ENCODE data around the gene NDFIP1. TPM values are rescaled to one million over a fixed set of nuclear protein-coding genes. Genes with fewer than 3 reads are reported as not detected.

NDFIP1 gene
- total RNA-seq (83.5 and 134 TPM in 2 replicates), polyA plus RNA-seq (78.0 and 84.9 TPM in 2 replicates)

- H3K27me3 ChIP-seq = no peaks in the 10 kb centered on the region
- peak within 1 kb of the TSS; percentile 83 for H3K4me3 ChIP-seq
- H3K27ac ChIP-seq = peak within 1 kb of the TSS; percentile 96
- peak; percentile 88 to 91 for DNase-seq (ENCODE audit: low read depth in 1 of 2, low spot score in 1 of 2)
- no peaks in the 10 kb centered on the region for H3K9me3 ChIP-seq (ENCODE audit: low read depth)
- peaks cover 15% of the 10 kb centered on the region for H3K4me1 ChIP-seq (ENCODE audit: low read depth)
- H3K36me3 ChIP-seq = no peaks in the 10 kb centered on the region
- TF ChIP-seq, protein P1, sequence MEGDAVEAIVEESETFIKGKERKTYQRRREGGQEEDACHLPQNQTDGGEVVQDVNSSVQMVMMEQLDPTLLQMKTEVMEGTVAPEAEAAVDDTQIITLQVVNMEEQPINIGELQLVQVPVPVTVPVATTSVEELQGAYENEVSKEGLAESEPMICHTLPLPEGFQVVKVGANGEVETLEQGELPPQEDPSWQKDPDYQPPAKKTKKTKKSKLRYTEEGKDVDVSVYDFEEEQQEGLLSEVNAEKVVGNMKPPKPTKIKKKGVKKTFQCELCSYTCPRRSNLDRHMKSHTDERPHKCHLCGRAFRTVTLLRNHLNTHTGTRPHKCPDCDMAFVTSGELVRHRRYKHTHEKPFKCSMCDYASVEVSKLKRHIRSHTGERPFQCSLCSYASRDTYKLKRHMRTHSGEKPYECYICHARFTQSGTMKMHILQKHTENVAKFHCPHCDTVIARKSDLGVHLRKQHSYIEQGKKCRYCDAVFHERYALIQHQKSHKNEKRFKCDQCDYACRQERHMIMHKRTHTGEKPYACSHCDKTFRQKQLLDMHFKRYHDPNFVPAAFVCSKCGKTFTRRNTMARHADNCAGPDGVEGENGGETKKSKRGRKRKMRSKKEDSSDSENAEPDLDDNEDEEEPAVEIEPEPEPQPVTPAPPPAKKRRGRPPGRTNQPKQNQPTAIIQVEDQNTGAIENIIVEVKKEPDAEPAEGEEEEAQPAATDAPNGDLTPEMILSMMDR (IDR thresholded peaks at IDR 0.05; ENCODE audit: low read depth, low read length) = no peak
Observed at GRCh38 chr5:142108432-142109330, at the start of gene NDFIP1. NDFIP1 (plus strand) TSS chr5:142108779; CDS start chr5:142108975, 196 bp downstream.

- Histone ChIP-seq H3K27me3 (no peaks in the 10 kb centered on the region), H3K27ac (no peak overlapping the region), H3K36me3 (no peaks in the 10 kb centered on the region), H3K4me3 (no peak overlapping the region), H3K9me3 (ENCODE audit: low read depth) (no peaks in the 10 kb centered on the region), H3K4me1 (ENCODE audit: low read depth) (peaks cover 14% of the 10 kb centered on the region)
- TF ChIP-seq, protein P1 (IDR thresholded peaks at IDR 0.05; ENCODE audit: low read depth, low read length) = peak; percentile 20
- peak; percentile 23 to 53 for DNase-seq (ENCODE audit: low read depth in 1 of 2, low spot score in 1 of 2)
Observed at GRCh38 chr5:142059304-142059940, 49.2 kb upstream of the NDFIP1 start.

DNA sequence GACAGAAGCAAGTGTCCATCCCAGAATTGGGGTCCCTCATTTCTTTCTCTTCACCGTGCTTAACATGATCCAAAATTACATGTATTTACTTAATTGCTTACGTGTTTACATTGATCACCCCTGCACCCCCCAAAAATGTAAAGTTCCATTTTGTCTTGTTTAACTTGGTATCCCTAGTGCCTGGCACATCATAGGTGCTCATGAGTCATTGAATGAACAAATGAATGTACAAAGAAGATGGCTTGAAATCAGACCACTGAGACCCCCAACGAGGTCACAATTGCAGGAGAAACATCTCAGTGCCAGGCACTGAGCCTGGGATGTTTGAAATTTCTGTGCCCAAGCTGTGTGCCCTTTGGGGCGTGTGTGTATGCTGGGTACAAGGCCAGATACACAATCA lies 45.2 kb upstream of the NDFIP1 start:
- Histone ChIP-seq H3K27me3 (no peaks in the 10 kb centered on the region), H3K4me1 (ENCODE audit: low read depth) (peaks cover 13% of the 10 kb centered on the region), H3K4me3 (no peak overlapping the region), H3K9me3 (ENCODE audit: low read depth) (no peaks in the 10 kb centered on the region), H3K27ac (no peak overlapping the region), H3K36me3 (no peaks in the 10 kb centered on the region)
- DNase-seq (ENCODE audit: low read depth in 1 of 2, low spot score in 1 of 2) = no peak
- TF ChIP-seq, protein P1 (IDR thresholded peaks at IDR 0.05; ENCODE audit: low read depth, low read length) = no peak

GRCh38 chr5:142063878-142064331 lies 44.7 kb upstream of the NDFIP1 start:
- Histone ChIP-seq H3K4me1 (ENCODE audit: low read depth) (peaks cover 16% of the 10 kb centered on the region), H3K27ac (no peak overlapping the region), H3K36me3 (no peaks in the 10 kb centered on the region), H3K27me3 (no peaks in the 10 kb centered on the region), H3K9me3 (ENCODE audit: low read depth) (no peaks in the 10 kb centered on the region), H3K4me3 (peak overlapping the region; percentile 6)
- DNase-seq (ENCODE audit: low read depth in 1 of 2, low spot score in 1 of 2) = peak; percentile 51 to 87
- TF ChIP-seq, protein P1 (IDR thresholded peaks at IDR 0.05; ENCODE audit: low read depth, low read length) = no peak

GRCh38 chr5:142065273-142065672 lies 43.3 kb upstream of the NDFIP1 start:
- no peak overlapping the region for H3K27ac ChIP-seq
- H3K27me3 ChIP-seq = no peaks in the 10 kb centered on the region
- peaks cover 26% of the 10 kb centered on the region for H3K4me1 ChIP-seq (ENCODE audit: low read depth)
- no peak overlapping the region for H3K4me3 ChIP-seq
- peak in 1 of 2 donors; percentile 67 for DNase-seq (ENCODE audit: low read depth in 1 of 2, low spot score in 1 of 2)
- no peaks in the 10 kb centered on the region for H3K9me3 ChIP-seq (ENCODE audit: low read depth)
- TF ChIP-seq, protein P1 (IDR thresholded peaks at IDR 0.05; ENCODE audit: low read depth, low read length) = no peak
- H3K36me3 ChIP-seq = no peaks in the 10 kb centered on the region
